GM13977 (cell line): ENCODE data around the gene CDKN2B.

Experiments used
- DNase-seq: peaks from one replicate; pipeline ENCODE4 v3.0.0; 2012; ENCODE audit warnings: low spot score
- in situ Hi-C: fragments of 300-500 bp; cut with MboI; formaldehyde crosslinking; loops from one replicate; pipeline ENCODE4 v1.12.0; 2022; ENCODE audit warnings: low sequenced_read_pairs, low pct_unique_long_range_greater_than_20kb, mixed read lengths, inconsistent platforms; ENCODE audit not compliant: unreplicated experiment
- TF ChIP-seq, protein P1 (sequence below): IDR thresholded peaks from 2 replicates; pipeline ENCODE4 v1.5.1; 2012; ENCODE audit warnings: mild to moderate bottlenecking, control low read depth; ENCODE audit not compliant: insufficient read depth; ENCODE audit errors: extremely low read depth, missing control alignments

The CDKN2B gene

DNA sequence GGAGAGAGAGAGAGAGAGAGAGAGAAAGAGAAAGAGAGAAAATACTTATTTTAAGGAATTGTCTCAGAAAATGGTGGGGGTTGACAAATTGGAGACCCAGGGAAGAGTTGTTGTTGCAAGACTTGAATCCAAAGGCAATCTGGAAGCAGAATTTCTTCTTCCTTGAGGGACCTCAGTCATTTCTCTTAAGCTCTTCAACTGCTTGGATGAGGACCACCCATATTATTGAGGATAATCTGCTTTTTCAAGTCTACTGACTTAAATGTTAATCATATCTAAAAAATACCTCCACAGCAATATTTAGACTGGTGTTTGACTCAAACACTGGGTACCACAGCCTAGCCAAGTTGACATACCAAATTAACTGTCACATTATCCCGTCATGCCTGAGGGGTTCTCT is 11.6 kb downstream of the CDKN2B start:
- in situ Hi-C loops = no loop called here
- TF ChIP-seq, protein P1, sequence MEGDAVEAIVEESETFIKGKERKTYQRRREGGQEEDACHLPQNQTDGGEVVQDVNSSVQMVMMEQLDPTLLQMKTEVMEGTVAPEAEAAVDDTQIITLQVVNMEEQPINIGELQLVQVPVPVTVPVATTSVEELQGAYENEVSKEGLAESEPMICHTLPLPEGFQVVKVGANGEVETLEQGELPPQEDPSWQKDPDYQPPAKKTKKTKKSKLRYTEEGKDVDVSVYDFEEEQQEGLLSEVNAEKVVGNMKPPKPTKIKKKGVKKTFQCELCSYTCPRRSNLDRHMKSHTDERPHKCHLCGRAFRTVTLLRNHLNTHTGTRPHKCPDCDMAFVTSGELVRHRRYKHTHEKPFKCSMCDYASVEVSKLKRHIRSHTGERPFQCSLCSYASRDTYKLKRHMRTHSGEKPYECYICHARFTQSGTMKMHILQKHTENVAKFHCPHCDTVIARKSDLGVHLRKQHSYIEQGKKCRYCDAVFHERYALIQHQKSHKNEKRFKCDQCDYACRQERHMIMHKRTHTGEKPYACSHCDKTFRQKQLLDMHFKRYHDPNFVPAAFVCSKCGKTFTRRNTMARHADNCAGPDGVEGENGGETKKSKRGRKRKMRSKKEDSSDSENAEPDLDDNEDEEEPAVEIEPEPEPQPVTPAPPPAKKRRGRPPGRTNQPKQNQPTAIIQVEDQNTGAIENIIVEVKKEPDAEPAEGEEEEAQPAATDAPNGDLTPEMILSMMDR = no peak
- DNase-seq = no peak

DNA sequence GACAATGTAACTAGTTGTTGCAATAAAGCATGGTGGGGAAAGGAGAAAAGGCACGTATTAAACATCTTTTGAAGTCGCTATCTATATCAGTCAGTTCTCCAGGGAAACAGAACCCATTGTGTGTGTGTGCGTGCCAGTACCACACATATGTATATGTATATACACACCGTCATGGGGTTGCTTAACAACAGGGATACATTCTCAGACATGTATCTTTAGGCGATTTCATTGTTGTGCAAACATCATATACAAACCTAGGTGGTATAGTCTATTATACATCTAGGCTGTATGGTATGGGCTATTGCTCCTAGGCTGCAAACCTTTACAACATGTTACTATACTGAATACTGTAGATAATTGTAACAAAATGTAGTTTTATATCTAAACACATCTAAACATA is 12.2 kb downstream of the CDKN2B start:
- TF ChIP-seq, protein P1 = no peak
- DNase-seq = no peak
- in situ Hi-C loops = no loop called here

DNA sequence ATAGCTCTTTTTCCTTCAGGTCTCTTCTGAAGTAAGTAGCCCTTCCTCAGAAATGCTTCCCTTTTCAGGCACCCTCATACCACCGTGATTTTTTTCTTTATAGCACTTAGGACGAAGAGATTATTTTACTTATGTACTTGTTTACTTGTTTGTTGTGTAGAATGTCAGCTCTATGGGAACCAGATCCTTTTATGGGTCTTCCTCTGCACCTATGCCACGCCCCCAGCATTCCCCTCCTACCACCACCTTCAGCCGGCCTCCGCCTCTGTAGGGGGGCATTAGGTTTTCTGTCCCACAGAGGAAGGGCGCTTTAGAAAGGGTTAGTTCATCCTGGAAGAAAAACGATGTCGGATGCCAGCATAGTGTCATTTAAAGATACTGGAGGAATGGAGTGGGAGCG is 12.7 kb downstream of the CDKN2B start:
- no peak for DNase-seq
- in situ Hi-C loops = no loop called here
- TF ChIP-seq, protein P1 = no peak

DNA sequence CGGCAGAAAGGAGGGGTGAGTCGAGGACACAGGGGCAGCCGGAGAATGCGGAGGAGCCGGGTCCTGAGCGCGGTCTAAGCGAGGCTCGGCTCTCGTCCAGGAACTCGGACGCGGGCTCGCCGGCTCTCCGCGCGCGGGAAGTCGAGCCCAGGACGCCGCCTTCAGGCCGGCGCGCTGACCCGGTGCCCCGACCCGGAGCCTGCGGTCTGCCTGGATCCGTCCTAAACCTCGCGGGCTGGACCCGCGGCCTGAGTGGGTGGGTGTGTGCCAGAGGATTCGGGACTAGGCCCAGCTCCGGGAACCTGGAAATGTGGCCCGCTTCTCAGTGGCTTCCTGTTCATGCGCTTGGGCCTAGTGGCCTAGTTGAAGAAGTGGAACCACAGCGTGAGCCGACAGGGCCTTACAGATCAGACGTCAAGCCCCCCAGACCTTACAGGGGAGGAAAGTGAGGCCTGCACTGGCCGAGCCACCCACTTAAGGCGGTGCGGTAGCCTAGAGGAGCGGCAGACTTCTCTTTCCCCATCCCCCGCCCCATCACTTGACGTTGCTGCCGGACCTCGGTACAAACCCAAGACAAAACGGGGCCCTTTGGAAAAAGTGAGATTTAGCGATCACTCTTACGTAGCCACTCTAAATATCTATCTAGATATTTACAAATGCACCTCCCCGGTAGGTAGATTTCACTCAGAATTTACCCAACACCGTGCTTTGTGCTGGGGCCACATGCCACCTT is 13.3 kb downstream of the CDKN2B start:
- TF ChIP-seq, protein P1 = peak; percentile 32
- DNase-seq = peak; percentile 38
- in situ Hi-C loops = no loop called here

GRCh38 chr9:21995006-21995665 is 14.0 kb downstream of the CDKN2B start:
- peak; percentile 88 for DNase-seq
- in situ Hi-C loops = no loop called here
- TF ChIP-seq, protein P1 = no peak

- TF ChIP-seq, protein P1 = peak; percentile 32
- in situ Hi-C loops = no loop called here
- peak; percentile 73 for DNase-seq
Measured at GRCh38 chr9:21994556-21995005, 14.5 kb downstream of the CDKN2B start, which contains the start of gene CDKN2B-AS1. Gene CDKN2B-AS1 (plus strand): TSS chr9:21994791.
